Aorta (tissue), 5 donors: ENCODE data around the gene MACROD1. TPM values are rescaled to one million over a fixed set of nuclear protein-coding genes. Genes with fewer than 3 reads are reported as not detected.

Experiments
- ATAC-seq: fragments of 200-7000 bp; cut with Tn5 transposase; one replicate; pipeline ENCODE4 v1.9.1; 2022; ENCODE audit warnings: moderate library complexity; ENCODE audit not compliant: low FRiP score
- DNase-seq, 2 donors: peaks; one replicate each; pipeline ENCODE4 v3.0.0-alpha.2; 2020
- H3K27ac ChIP-seq, 2 donors: one replicate each; pipeline ENCODE4 v1.5.1; 2013; ENCODE audit warnings: low read length in 2 of 2, mild to moderate bottlenecking in 2 of 2, moderate library complexity in 2 of 2, control low read depth in 1 of 2, inconsistent platforms in 1 of 2, low read depth in 1 of 2
- H3K27me3 ChIP-seq, 2 donors: one replicate each; pipeline ENCODE4 v1.6.1; 2013; ENCODE audit warnings: control low read depth in 1 of 2, low read length in 1 of 2, mild to moderate bottlenecking in 1 of 2, moderate library complexity in 1 of 2; ENCODE audit not compliant: insufficient read depth in 2 of 2, control insufficient read depth in 1 of 2
- H3K36me3 ChIP-seq, 2 donors: one replicate each; pipeline ENCODE4 v1.6.1; 2013; ENCODE audit warnings: control low read depth in 1 of 2, low read length in 1 of 2, mild to moderate bottlenecking in 1 of 2; ENCODE audit not compliant: insufficient read depth in 2 of 2, control insufficient read depth in 1 of 2
- H3K4me1 ChIP-seq, 2 donors: one replicate each; pipeline ENCODE4 v1.6.1; 2013; ENCODE audit warnings: low read length in 2 of 2, control low read depth in 1 of 2, mild to moderate bottlenecking in 1 of 2, moderate library complexity in 1 of 2; ENCODE audit not compliant: insufficient read depth in 2 of 2, control insufficient read depth in 1 of 2
- H3K4me3 ChIP-seq, 2 donors: one replicate each; pipeline ENCODE4 v1.5.1; 2013; ENCODE audit warnings: low read length in 2 of 2, control low read depth in 1 of 2, mild to moderate bottlenecking in 1 of 2
- H3K9me3 ChIP-seq: one replicate; pipeline ENCODE4 v1.6.1; 2013; ENCODE audit warnings: mild to moderate bottlenecking, low read length; ENCODE audit not compliant: control insufficient read depth
- WGBS, 2 donors: extraction: QIAGEN DNeasy Blood & Tissue Kit; methylation state at CpG; one replicate each; pipeline ENCODE4 v1.1.7; 2013; 5-methylcytosine and 5-hydroxymethylcytosine counted together
- intact Hi-C, 2 donors: fragments of 100-400 bp; cut with DNase I; formaldehyde crosslinking; loops; one replicate each; pipeline versions ENCODE4 v1.14.2 to v1.15.0; 2022
- polyA plus RNA-seq, 2 donors: library from polyadenylated mRNA; stranded (reverse); fragments of 200-250 nt; gene quantifications; one replicate each; pipeline ENCODE4 v1.2.3, GENCODE V29; 2013
- total RNA-seq, 2 donors: library from RNA; stranded (reverse); fragmentation: NEBNext Ultra II Directional; extraction: Animal tissue kit (Norgen Biotek cat#: 25700); gene quantifications; one replicate each; pipeline ENCODE4 v1.2.1, GENCODE V29; 2021
- donor health status: healthy with polysubstance abuse.
- donor health status: Bipolar disorder and iron deficiency.
- donor health status: DM: no; HTN: no; CAD: no.
- donor health status: DM: no; HTN: no; CAD: no.
- donor health status: DM: yes; HTN: yes; CAD: no.

MACROD1 gene
- total and polyA plus RNA-seq, 4 donors: 12.7 to 125 (median 65.2) TPM

DNA sequence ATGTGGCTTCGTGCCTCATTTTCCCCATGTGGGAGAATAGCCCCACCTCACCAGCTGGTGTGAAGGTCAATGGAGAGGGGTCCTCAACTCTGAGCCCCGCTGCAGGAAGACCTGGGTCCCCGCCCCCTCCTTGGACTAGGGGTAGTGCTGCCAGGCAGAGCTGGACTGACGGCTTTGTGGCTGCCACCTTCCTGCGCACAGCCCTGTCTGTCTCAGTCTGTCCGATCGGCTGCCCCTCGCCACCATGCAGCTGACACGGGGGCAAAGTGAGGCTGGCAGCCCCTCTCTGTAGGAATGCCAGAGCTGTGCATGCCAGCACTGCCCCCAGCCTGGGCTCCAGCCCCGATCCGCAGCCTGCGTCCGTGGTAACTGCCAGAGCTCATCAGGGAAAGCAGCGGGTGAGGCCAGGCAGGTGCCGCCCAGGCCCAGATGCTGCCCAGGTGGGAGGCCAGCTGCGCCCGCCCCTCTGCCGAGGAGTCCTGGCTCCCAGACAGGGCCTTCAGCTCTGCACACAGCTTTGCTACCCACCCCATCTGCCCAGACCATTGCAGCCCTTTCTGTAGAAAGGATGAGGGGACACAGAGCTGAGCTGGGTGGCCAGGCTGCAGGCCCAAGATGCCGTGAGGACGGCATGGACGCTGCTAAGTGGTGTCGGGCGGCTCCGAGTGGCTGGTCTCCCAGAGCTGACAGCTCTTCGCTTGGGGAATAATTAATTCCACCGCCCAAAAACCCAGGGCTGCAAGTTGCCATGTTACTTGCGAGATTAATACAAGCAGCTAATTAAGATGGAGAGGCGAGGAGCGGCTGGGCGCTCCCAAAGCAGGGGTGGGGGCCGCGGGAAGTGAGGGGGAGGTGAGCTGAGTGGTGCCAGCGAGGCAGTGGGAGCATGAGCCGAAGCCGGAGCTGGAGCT lies 149.7 kb downstream of the MACROD1 start:
- H3K27me3 ChIP-seq: no peaks in the 10 kb centered on the region
- WGBS, 2 donors: 89 to 90% methylated on average over 35 of the region's 35 CpGs
- intact Hi-C loops: loop anchor here in 1 of 2 donors (5.0 kb wide), 1 partner anchor 121 kb away; no protein-coding TSS in a partner anchor
- H3K4me1 ChIP-seq: no peaks in the 10 kb centered on the region
- H3K27ac ChIP-seq: no peak overlapping the region
- no peaks in the 10 kb centered on the region for H3K36me3 ChIP-seq
- no peak for ATAC-seq
- H3K4me3 ChIP-seq: no peak overlapping the region
- H3K9me3 ChIP-seq: no peaks in the 10 kb centered on the region
- DNase-seq: no peak

DNA sequence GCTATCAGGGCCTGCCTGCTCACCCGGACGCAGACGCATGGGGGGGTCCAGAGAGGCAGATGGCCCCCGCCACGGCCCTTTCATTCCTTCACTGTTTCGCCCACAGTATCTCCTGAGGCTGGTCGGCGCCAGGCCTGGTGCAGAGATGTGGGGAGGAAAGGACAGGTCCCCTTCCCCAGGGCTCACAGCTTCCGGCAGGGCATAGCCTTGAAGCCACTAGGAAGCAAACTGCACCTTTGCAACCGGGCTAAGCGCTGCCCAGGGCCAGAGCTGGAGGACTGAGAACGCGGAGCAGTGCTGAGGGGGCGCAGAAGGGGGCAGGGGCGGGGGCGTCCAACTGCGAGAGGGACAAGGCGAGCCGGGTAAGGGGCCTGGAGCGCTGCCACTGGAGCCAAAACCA lies 150.4 kb downstream of the MACROD1 start:
- Histone ChIP-seq H3K27ac (no peak overlapping the region), H3K4me3 (no peak overlapping the region), H3K4me1 (no peaks in the 10 kb centered on the region), H3K36me3 (no peaks in the 10 kb centered on the region), H3K27me3 (no peaks in the 10 kb centered on the region), H3K9me3 (no peaks in the 10 kb centered on the region)
- intact Hi-C loops: loop anchor here in 1 of 2 donors (5.0 kb wide), 1 partner anchor 122 kb away; no protein-coding TSS in a partner anchor
- no peak for ATAC-seq
- DNase-seq: no peak
- WGBS, 2 donors: 83 to 86% methylated on average over 20 of the region's 20 CpGs

- Histone ChIP-seq H3K36me3 (no peaks in the 10 kb centered on the region), H3K4me1 (no peaks in the 10 kb centered on the region), H3K9me3 (no peaks in the 10 kb centered on the region), H3K27ac (no peak overlapping the region), H3K4me3 (no peak overlapping the region), H3K27me3 (no peaks in the 10 kb centered on the region)
- DNase-seq (no peak), ATAC-seq (no peak)
- 85 to 89% methylated on average over 11 of the region's 11 CpGs for WGBS, 2 donors
- intact Hi-C loops: no loop called here
These were observed 151.6 kb downstream of the MACROD1 start for GRCh38 chr11:64014356-64014755.

DNA sequence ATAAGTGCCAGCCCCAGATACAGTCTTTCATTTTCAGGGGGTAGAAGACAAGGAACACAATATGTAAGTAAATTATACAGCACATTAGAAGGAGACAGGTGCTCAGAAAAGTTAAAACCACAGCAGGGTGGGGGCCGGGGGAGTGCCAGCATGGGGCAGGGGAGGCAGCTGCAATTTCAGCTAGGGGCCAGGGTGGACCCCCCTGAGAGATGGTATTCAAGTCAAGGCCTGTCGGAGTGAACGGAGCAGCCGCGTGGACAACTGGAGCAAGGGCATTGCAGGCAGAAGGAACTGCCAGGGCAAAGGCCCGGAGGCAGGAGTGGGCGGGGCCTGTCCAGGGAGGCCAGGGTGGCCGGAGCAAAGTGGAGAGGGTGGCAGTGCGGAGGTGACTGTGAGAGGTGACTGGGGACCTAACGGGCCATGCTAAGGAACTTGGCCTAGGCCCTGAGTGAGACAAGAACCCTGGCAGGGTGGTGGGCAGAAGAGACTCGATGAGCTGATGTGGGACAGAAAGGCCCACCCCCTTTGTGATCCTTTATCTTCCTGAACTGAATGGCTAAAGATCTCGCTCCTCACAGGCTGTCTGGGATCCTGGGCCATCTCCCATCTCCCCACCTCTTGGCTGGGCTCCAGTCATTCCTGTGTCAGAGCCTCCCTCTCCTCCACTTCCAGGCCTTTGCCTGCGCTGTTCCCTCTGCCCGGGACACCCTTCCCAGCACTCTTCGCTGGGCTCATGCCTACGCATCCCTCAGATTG lies 152.6 kb downstream of the MACROD1 start:
- H3K4me1 ChIP-seq: no peaks in the 10 kb centered on the region
- H3K27ac ChIP-seq: no peak overlapping the region
- intact Hi-C loops: no loop called here
- no peaks in the 10 kb centered on the region for H3K36me3 ChIP-seq
- WGBS, 2 donors: 90 to 91% methylated on average over 15 to 16 of the region's 16 CpGs
- no peaks in the 10 kb centered on the region for H3K27me3 ChIP-seq
- no peaks in the 10 kb centered on the region for H3K9me3 ChIP-seq
- DNase-seq (no peak), ATAC-seq (no peak)
- H3K4me3 ChIP-seq: no peak overlapping the region

GRCh38 chr11:64011371-64011770 lies 154.5 kb downstream of the MACROD1 start:
- H3K4me1 ChIP-seq: no peaks in the 10 kb centered on the region
- H3K4me3 ChIP-seq: no peak overlapping the region
- no peak overlapping the region for H3K27ac ChIP-seq
- no peaks in the 10 kb centered on the region for H3K27me3 ChIP-seq
- intact Hi-C loops: no loop called here
- DNase-seq: no peak
- H3K36me3 ChIP-seq: no peaks in the 10 kb centered on the region
- 85 to 89% methylated on average over 8 of the region's 8 CpGs for WGBS, 2 donors
- no peak for ATAC-seq
- no peaks in the 10 kb centered on the region for H3K9me3 ChIP-seq

GRCh38 chr11:64010783-64011182 lies 155.1 kb downstream of the MACROD1 start:
- Histone ChIP-seq H3K4me3 (no peak overlapping the region), H3K27ac (no peak overlapping the region), H3K27me3 (no peaks in the 10 kb centered on the region), H3K36me3 (no peaks in the 10 kb centered on the region), H3K9me3 (no peaks in the 10 kb centered on the region), H3K4me1 (no peaks in the 10 kb centered on the region)
- WGBS, 2 donors: 93 to 100% methylated on average over 2 of the region's 2 CpGs
- no peak for ATAC-seq
- no peak for DNase-seq
- intact Hi-C loops: no loop called here

DNA sequence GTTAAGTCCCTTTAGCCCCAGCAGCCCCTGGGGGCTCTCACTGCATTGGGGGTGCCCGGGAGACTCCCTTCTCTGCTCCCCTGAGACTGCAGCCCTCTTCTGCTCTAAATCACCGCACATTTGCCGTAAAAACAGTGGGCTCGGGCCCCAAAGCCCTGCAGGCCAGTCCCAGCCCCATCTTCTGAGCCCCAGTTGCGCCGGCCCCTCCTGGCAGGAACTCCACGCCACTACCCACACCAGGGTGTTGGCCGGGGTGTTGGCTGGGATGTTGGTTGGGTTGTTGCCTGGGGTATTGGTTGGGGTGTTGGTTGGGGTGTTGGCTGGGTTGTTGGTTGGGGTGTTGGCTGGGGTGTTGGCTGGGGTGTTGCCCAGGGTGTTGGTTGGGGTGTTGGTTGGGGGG lies 156.2 kb downstream of the MACROD1 start:
- H3K4me1 ChIP-seq: no peaks in the 10 kb centered on the region
- no peak overlapping the region for H3K27ac ChIP-seq
- DNase-seq (no peak), ATAC-seq (no peak)
- intact Hi-C loops: no loop called here
- H3K36me3 ChIP-seq: no peaks in the 10 kb centered on the region
- no peak overlapping the region for H3K4me3 ChIP-seq
- WGBS, 2 donors: 97 to 98% methylated on average over 8 of the region's 8 CpGs
- no peaks in the 10 kb centered on the region for H3K9me3 ChIP-seq
- H3K27me3 ChIP-seq: no peaks in the 10 kb centered on the region

GRCh38 chr11:64008914-64009633 lies 156.8 kb downstream of the MACROD1 start:
- Histone ChIP-seq H3K4me1 (no peaks in the 10 kb centered on the region), H3K27ac (no peak overlapping the region), H3K27me3 (no peaks in the 10 kb centered on the region), H3K36me3 (no peaks in the 10 kb centered on the region), H3K9me3 (no peaks in the 10 kb centered on the region), H3K4me3 (no peak overlapping the region)
- DNase-seq (no peak), ATAC-seq (no peak)
- 93 to 94% methylated on average over 18 of the region's 18 CpGs for WGBS, 2 donors
- intact Hi-C loops: no loop called here
